ENCODE measurements around the gene RBM10. TPM values are rescaled to one million over a fixed set of nuclear protein-coding genes. Genes with fewer than 3 reads are reported as not detected.
A peak's percentile ranks its signal among the peaks of the same experiment; 100 is the strongest.

Gene RBM10
- total RNA-seq, 2 experiments from 2014 or later: 63.8 to 72.1 TPM

DNA sequence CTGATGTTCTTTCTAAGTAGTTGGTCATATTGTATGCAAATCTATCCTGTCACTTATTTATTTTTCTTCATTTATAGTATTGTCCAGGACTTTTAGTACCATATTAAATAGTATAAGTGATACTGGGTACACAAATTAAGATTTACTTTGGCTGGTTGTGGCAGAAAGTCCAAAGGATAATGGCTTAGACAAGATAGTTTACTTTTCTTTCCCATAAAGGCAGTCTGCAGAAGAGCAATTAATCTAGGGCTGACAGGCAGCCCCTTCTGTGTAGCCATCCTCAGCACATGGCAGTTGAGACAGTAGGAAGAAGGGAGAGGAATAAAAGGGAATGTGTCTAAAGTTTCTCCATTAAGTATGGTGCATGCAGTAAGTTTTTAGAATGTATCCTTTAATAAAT, 6.4 kb downstream of the RBM10 start:
- Mint-ChIP-seq H3K27ac (no peak overlapping the region), H3K9me3 (ENCODE audit: low read depth) (no peaks in the 10 kb centered on the region), H3K4me3 (no peak overlapping the region), H3K27me3 (no peaks in the 10 kb centered on the region), H3K4me1 (peaks cover 22% of the 10 kb centered on the region), H3K36me3 (ENCODE audit: low read depth) (peaks cover 32% of the 10 kb centered on the region)
- no peak for ATAC-seq
- intact Hi-C loops (cut with DNase I, micrococcal nuclease): no loop called here
- ChIA-PET CTCF (no interaction called here), POLR2A (no interaction called here)
- no peak for DNase-seq

DNA sequence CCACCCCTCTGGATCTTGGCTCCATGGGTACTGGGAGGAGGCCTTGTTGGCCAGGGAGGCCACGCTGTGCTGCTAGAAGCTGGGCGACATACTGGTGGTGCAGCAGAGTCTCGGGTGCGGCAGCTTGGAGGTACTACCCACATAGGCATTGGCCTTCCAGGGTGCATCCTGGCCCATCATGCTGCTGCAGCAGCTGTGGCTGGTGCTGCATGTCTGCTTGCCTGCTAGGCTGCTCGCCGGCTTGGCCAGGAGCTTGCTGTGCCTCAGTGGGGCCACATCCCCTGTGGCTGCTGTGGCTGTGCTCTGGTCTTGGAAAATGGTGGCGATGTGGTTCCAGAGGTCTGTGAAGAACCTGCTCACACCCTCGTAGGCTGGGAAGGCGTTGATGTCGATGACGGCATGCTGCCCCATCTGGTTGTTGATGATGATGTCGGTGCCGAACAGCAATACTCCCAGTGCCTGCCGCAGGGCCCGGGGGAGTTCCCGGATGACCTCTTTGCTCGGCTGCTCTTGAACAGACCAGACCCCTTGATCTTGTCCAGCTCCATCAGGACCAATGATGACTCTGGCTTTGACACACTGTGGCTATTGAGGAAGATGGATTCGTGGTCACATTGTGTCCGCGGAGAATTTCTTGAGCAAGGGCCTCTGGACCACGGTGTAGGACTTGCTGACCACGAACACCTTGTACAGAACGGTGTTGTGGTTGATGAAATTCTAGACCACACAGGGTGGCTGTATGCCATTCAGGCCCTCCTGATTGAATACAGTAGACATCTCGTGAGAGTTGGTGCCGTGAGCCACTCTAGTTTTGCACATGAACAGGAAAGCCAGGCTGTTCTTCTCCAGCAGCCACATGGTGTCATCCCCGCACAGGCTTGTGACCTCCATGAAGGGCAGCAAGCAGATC, 11.8 kb downstream of the RBM10 start:
- Mint-ChIP-seq H3K9me3 (ENCODE audit: low read depth) (no peaks in the 10 kb centered on the region), H3K4me3 (no peak overlapping the region), H3K27me3 (no peaks in the 10 kb centered on the region), H3K27ac (no peak overlapping the region), H3K4me1 (peaks cover 2% of the 10 kb centered on the region), H3K36me3 (ENCODE audit: low read depth) (peaks cover 25% of the 10 kb centered on the region)
- intact Hi-C loops (cut with DNase I, micrococcal nuclease): no loop called here
- DNase-seq (no peak), ATAC-seq (no peak)
- ChIA-PET CTCF (interaction anchor here (1.2 kb wide), 1 partner anchor 12 kb away, joined by 3 read pairs; the partner anchor contains the start of genes NDUFB11 and RBM10), POLR2A (no interaction called here)

DNA sequence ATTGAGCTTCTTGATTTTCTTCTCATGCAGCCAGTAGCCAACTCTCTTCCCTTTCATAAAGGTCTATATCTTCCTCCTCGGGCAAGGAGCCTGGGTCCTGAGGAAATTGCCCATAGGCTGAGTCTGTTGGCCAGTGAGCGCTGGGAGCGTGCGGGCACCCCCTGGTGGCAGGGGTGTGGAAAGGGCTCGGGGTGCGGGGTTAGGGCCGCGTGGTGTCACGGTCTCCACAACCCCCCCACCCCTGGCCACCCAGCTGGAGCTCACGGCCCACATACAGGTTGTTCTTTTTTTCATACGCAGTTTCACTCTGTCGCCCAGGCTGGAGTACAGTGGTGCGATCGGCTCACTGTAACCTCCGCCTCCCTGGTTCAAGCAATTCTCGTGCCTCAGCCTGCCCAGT, 13.1 kb downstream of the RBM10 start:
- peaks cover 28% of the 10 kb centered on the region for H3K36me3 Mint-ChIP-seq (ENCODE audit: low read depth)
- no peak for DNase-seq
- no peak overlapping the region for H3K4me3 Mint-ChIP-seq
- peaks cover 2% of the 10 kb centered on the region for H3K4me1 Mint-ChIP-seq
- no peaks in the 10 kb centered on the region for H3K27me3 Mint-ChIP-seq
- ChIA-PET POLR2A (no interaction called here), CTCF (interaction anchor here (0.6 to 1.2 kb wide), 3 partner anchors 13 to 24 kb away, joined by 3 read pairs; partner anchors contain the start of genes NDUFB11 and RBM10)
- ATAC-seq: no peak
- H3K9me3 Mint-ChIP-seq (ENCODE audit: low read depth): no peaks in the 10 kb centered on the region
- intact Hi-C loops (cut with DNase I, micrococcal nuclease): no loop called here
- no peak overlapping the region for H3K27ac Mint-ChIP-seq

DNA sequence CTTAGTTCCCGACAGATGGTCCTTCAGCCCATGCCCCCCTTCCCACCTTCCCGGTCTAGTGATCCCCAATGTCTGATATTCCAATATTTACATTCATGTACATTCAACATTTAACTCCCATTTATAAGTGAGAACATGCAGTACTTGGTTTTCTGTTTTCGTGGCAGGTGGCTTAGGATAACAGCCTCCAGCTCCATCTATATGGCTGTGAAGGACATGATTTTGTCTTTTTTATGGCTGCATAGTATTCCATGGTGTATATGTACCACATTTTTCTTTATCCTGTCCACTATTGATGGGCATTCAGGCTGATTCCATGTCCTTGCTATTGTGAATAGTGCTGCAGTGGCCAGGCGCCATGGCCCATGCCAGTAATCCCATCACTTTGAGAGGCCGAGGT, 13.8 kb downstream of the RBM10 start:
- ChIA-PET CTCF (interaction anchor here (0.6 kb wide), 1 partner anchor 25 kb away, joined by 3 read pairs; no protein-coding TSS in a partner anchor), POLR2A (no interaction called here)
- Mint-ChIP-seq H3K4me1 (peaks cover 2% of the 10 kb centered on the region), H3K9me3 (ENCODE audit: low read depth) (no peaks in the 10 kb centered on the region), H3K27me3 (no peaks in the 10 kb centered on the region), H3K27ac (no peak overlapping the region), H3K36me3 (ENCODE audit: low read depth) (peaks cover 28% of the 10 kb centered on the region), H3K4me3 (no peak overlapping the region)
- ATAC-seq (no peak), DNase-seq (no peak)
- intact Hi-C loops (cut with DNase I, micrococcal nuclease): no loop called here

DNA sequence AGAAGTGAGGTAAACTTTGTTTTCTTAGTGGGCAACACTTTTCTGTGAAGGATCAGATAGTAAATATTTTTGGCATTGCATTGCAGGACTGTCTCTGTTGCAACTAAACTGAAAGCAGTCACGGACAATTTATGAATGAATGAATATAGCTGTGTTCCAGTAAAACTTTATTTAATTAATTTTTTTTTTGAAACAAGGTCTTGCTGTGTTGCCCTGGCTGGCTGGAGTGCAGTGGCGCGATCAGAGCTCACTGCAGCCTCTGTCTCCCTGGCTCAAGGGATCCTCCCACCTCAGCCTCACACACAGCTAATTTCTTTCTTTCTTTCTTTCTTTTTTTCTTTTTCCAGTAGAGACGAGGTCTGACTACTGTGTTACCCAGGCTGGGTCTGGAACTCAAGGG, 15.8 kb downstream of the RBM10 start:
- CTCF ChIA-PET: no interaction called here
- Mint-ChIP-seq H3K4me3 (no peak overlapping the region), H3K27me3 (no peaks in the 10 kb centered on the region), H3K36me3 (ENCODE audit: low read depth) (peaks cover 29% of the 10 kb centered on the region), H3K9me3 (ENCODE audit: low read depth) (no peaks in the 10 kb centered on the region), H3K4me1 (peaks cover 2% of the 10 kb centered on the region), H3K27ac (no peak overlapping the region)
- DNase-seq: no peak
- intact Hi-C loops (cut with DNase I, micrococcal nuclease): no loop called here
- ATAC-seq: no peak
- POLR2A ChIA-PET: no interaction called here

DNA sequence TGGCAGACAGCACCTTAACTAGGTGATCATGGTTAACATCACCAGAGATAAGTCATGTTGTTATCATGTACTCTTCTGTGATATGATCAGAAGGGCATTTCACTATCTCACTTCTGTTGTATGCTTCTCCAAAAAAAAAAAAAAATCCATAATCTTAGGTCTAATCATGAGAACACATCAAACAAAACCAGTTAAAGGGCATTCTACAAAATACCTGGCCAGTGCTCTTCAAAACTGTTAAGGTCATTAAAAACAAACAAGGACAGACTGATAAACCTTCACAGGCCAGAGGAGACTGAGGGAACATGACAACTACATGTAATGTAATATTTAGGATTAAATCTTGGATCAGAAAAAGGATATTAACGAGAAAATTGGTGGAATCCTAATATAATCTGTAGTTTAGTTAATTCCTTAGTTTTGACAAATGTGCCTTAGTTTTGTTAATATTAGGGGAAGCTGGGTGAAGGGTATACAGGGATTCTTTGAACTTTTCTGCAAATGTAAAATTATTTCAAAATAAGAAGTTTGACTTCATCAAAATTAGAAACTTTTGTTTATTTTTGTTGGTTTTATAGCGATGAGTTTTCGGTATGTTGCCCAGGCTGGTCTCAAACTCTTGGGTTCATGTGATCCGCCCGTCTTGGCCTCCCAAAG, 18.0 kb downstream of the RBM10 start:
- POLR2A ChIA-PET: no interaction called here
- H3K9me3 Mint-ChIP-seq (ENCODE audit: low read depth): no peaks in the 10 kb centered on the region
- no peaks in the 10 kb centered on the region for H3K27me3 Mint-ChIP-seq
- no peak overlapping the region for H3K27ac Mint-ChIP-seq
- intact Hi-C loops (cut with DNase I, micrococcal nuclease): no loop called here
- no peak overlapping the region for H3K4me3 Mint-ChIP-seq
- no peak for DNase-seq
- peaks cover 16% of the 10 kb centered on the region for H3K36me3 Mint-ChIP-seq (ENCODE audit: low read depth)
- CTCF ChIA-PET: no interaction called here
- peaks cover 4% of the 10 kb centered on the region for H3K4me1 Mint-ChIP-seq
- no peak for ATAC-seq

DNA sequence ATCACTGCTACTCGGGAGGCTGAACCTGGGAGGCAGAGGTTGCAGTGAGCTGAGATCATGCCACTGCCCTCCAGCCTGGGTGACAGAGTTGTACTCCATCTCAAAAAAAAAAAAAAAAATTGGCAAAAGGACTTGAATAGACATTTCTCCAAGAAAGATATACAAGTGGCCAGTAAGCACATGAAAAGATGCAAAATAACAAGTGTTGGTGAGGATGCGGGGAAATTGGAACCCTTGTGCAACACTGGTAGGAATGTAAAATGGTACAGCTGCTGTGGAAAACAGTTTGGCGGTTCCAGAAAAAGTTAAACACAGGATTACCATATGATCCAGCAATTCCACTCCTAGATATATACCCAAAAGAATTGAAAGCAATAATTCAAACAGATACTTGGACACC, 19.4 kb downstream of the RBM10 start:
- ChIA-PET CTCF (no interaction called here), POLR2A (no interaction called here)
- Mint-ChIP-seq H3K36me3 (ENCODE audit: low read depth) (peaks cover 17% of the 10 kb centered on the region), H3K4me3 (no peak overlapping the region), H3K4me1 (peaks cover 2% of the 10 kb centered on the region), H3K27me3 (no peaks in the 10 kb centered on the region), H3K9me3 (ENCODE audit: low read depth) (no peaks in the 10 kb centered on the region), H3K27ac (no peak overlapping the region)
- intact Hi-C loops (cut with DNase I, micrococcal nuclease): no loop called here
- ATAC-seq (no peak), DNase-seq (no peak)

DNA sequence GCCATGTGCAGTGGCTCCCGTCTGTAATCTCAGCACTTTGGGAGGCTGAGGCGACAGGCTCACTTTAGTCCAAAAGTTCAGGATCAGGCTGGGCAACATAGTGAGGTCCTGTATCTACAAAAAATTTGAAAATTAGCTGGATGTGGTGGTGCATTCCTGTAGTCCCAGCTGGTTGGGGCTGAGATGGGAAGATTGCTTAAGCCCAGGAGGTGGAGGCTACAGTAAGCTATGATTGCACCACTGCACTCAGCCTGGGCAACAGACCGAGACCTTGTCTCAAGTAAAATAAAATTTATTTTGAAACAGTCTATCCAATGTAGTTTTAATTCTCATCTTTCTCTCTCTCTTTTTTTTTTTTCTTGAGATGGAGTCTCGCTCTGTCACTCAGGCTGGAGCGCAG, 21.1 kb downstream of the RBM10 start:
- peaks cover 2% of the 10 kb centered on the region for H3K4me1 Mint-ChIP-seq
- CTCF ChIA-PET: interaction anchor here (0.6 kb wide), 1 partner anchor 179 kb away, joined by 4 read pairs; no protein-coding TSS in a partner anchor
- DNase-seq (no peak), ATAC-seq (no peak)
- POLR2A ChIA-PET: no interaction called here
- H3K27ac Mint-ChIP-seq: no peak overlapping the region
- intact Hi-C loops (cut with DNase I, micrococcal nuclease): no loop called here
- no peaks in the 10 kb centered on the region for H3K27me3 Mint-ChIP-seq
- no peak overlapping the region for H3K4me3 Mint-ChIP-seq
- peaks cover 10% of the 10 kb centered on the region for H3K36me3 Mint-ChIP-seq (ENCODE audit: low read depth)
- no peaks in the 10 kb centered on the region for H3K9me3 Mint-ChIP-seq (ENCODE audit: low read depth)

DNA sequence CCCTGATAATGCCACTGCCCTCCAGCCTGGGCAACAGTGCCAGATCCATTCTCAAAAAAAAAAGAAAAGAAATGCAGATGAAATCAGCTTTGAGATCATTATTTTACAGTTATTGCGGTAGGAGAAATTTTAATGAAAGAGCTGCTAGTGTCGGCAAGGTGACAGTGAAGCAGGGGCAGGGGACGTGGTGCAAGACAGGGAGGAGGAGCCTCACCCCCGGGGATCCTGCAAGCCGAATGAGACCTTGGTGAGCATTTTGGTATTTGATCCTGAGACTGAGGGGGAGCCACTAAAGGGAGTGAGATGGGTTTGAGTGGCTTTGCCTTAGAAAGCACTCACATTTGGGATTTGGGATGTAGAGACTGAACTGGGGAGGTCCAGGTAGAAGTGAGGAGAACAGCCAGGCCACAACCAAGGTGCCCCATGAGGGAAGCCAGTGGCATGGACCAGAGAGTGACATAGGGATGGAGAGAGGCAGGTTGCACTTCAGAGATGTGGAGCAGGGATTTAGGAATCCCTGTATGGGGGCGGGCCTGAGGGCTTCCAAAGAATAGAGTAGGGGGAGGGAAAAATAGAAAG, 23.6 kb downstream of the RBM10 start:
- ATAC-seq (no peak), DNase-seq (no peak)
- H3K27ac Mint-ChIP-seq: peak overlapping the region; percentile 63
- peaks cover 2% of the 10 kb centered on the region for H3K4me1 Mint-ChIP-seq
- POLR2A ChIA-PET: no interaction called here
- no peaks in the 10 kb centered on the region for H3K9me3 Mint-ChIP-seq (ENCODE audit: low read depth)
- no peaks in the 10 kb centered on the region for H3K27me3 Mint-ChIP-seq
- CTCF ChIA-PET: no interaction called here
- H3K4me3 Mint-ChIP-seq: no peak overlapping the region
- H3K36me3 Mint-ChIP-seq (ENCODE audit: low read depth): peaks cover 13% of the 10 kb centered on the region
- intact Hi-C loops (cut with DNase I, micrococcal nuclease): no loop called here

DNA sequence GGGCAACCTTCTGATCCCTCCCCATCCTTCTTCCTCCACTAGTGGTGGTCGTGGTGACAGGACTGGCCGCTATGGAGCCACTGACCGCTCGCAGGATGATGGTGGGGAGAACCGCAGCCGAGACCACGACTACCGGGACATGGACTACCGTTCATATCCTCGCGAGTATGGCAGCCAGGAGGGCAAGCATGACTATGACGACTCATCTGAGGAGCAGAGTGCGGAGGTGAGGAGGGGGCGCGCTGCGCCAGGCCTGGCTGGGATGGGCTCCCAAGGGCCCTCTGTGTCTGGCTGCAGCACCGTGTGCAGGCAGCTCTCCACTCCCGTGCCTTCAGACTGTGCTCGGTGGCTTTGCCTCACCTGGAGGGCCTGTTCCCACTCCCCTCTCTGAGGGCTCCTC, 24.3 kb downstream of the RBM10 start:
- no peak overlapping the region for H3K27ac Mint-ChIP-seq
- intact Hi-C loops (cut with DNase I, micrococcal nuclease): no loop called here
- peaks cover 2% of the 10 kb centered on the region for H3K4me1 Mint-ChIP-seq
- no peaks in the 10 kb centered on the region for H3K27me3 Mint-ChIP-seq
- DNase-seq (no peak), ATAC-seq (no peak)
- H3K9me3 Mint-ChIP-seq (ENCODE audit: low read depth): no peaks in the 10 kb centered on the region
- no peak overlapping the region for H3K4me3 Mint-ChIP-seq
- peaks cover 13% of the 10 kb centered on the region for H3K36me3 Mint-ChIP-seq (ENCODE audit: low read depth)
- ChIA-PET POLR2A (no interaction called here), CTCF (no interaction called here)

DNA sequence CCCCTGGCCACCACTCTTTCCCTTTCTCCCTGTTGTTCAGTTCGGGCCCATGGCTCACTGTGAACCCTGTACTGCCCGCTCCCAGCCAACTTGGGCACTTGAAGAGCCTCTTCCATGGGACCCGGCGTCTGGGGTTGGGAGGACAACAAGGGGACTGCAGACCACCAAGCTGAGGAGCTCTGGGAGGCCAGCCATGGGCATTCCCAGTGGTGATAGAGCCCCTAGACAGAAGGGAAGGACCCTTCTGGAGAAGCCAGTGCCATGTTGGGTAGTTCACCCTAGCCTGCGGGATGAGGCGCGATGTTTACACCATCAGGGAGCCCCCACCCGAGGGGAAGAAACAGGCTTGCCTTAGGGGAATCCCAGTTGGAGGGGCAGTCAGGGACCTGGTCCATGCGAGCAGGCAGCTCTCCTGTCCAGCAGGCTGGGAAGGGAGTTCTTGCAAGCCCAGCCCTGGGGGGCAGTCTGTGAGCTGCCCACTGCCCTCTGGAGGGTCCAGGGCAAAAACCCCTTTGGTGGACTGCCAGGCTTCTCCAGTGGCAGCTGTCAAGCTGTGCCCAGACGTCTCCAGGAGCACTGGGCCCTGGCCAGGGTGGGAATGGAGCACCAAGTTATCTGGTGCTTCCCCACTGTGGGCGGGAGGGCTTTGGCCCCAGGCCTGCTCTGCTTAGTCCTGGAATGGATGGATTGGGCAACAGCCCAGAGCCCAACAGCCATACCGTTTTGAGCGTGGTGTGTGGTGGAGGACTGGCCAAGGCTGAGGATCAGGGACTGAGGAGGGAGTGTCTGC, 24.9 kb downstream of the RBM10 start:
- POLR2A ChIA-PET: no interaction called here
- peaks cover 12% of the 10 kb centered on the region for H3K36me3 Mint-ChIP-seq (ENCODE audit: low read depth)
- H3K4me1 Mint-ChIP-seq: peaks cover 2% of the 10 kb centered on the region
- no peaks in the 10 kb centered on the region for H3K27me3 Mint-ChIP-seq
- CTCF ChIA-PET: no interaction called here
- intact Hi-C loops (cut with DNase I, micrococcal nuclease): no loop called here
- H3K9me3 Mint-ChIP-seq (ENCODE audit: low read depth): no peaks in the 10 kb centered on the region
- H3K27ac Mint-ChIP-seq: no peak overlapping the region
- no peak for ATAC-seq
- H3K4me3 Mint-ChIP-seq: no peak overlapping the region
- no peak for DNase-seq
